Uterus (tissue), 2 donors: ENCODE data around the gene LAMB4.

Source experiments
- CTCF ChIP-seq, 4 experiments: fragments of 200-600 bp in 2 of 4; fragments of 450-650 bp in 2 of 4; sonication (generic) in 2 of 4; IDR thresholded peaks; one replicate each; pipeline ENCODE4 v1.5.1; 2016 to 2019; ENCODE audit warnings: antibody characterized with exemption in 4 of 4, mild to moderate bottlenecking in 2 of 4, moderate library complexity in 1 of 4
- POLR2A ChIP-seq, 2 donors: fragments of 450-650 bp; IDR thresholded peaks; one replicate each; pipeline ENCODE4 v1.6.1; 2016; ENCODE audit warnings: antibody characterized with exemption in 2 of 2, mild to moderate bottlenecking in 1 of 2, moderate library complexity in 1 of 2

GRCh38 chr7:108015740-108016139 is 114.4 kb downstream of the LAMB4 start:
- no peak for TF ChIP-seq POLR2A (IDR thresholded peaks at IDR 0.05)
- TF ChIP-seq CTCF (IDR thresholded peaks at IDR 0.05), result no peak
